AG09319 (cell line): ENCODE data around the gene CEP128.

ENCODE experiments used
- DNase-seq: peaks from one replicate; pipeline ENCODE4 v3.0.0-alpha.2; 2010; ENCODE audit warnings: low read depth; ENCODE audit errors: extremely low read depth
- CTCF ChIP-seq: IDR thresholded peaks from 2 replicates; pipeline ENCODE4 v1.5.1; 2011; ENCODE audit warnings: low read depth, mild to moderate bottlenecking, inconsistent platforms, low read length, moderate library complexity

The CEP128 gene

GRCh38 chr14:80959496-80959895 is 18.0 kb upstream of the CEP128 start:
- DNase-seq: no peak
- no peak for TF ChIP-seq CTCF

GRCh38 chr14:80958939-80959338 is 17.4 kb upstream of the CEP128 start:
- no peak for DNase-seq
- no peak for TF ChIP-seq CTCF

GRCh38 chr14:80958226-80958625 is 16.7 kb upstream of the CEP128 start:
- TF ChIP-seq CTCF: no peak
- DNase-seq: no peak

GRCh38 chr14:80957613-80958012 is 16.1 kb upstream of the CEP128 start:
- DNase-seq: no peak
- no peak for TF ChIP-seq CTCF

- DNase-seq: no peak
- no peak for TF ChIP-seq CTCF
Measured at GRCh38 chr14:80956922-80957321, 15.4 kb upstream of the CEP128 start.

- no peak for DNase-seq
- no peak for TF ChIP-seq CTCF
Measured at GRCh38 chr14:80956102-80956501, 14.6 kb upstream of the CEP128 start.

- no peak for DNase-seq
- TF ChIP-seq CTCF: no peak
Measured at GRCh38 chr14:80955416-80955941, 13.9 kb upstream of the CEP128 start, which contains the start of gene TSHR. TSHR (plus strand) TSS chr14:80955621; CDS start chr14:80955681, 60 bp downstream.
